HG02973 (cell line): ENCODE data around the gene HENMT1.
"Not testable (repeated sequence)": the region's sequence is repeated elsewhere in the genome, so short reads cannot be mapped to it uniquely, and the experiment has no call there.

Experiments used
- ATAC-seq: cut with Tn5 transposase; IDR thresholded peaks from one replicate; pipeline ENCODE4 v1.9.1; 2021; ENCODE audit warnings: moderate library complexity; ENCODE audit not compliant: unreplicated experiment

Gene HENMT1

GRCh38 chr1:108671143-108671542 is 10.2 kb upstream of the HENMT1 start:
- no peak for ATAC-seq

- no peak for ATAC-seq
These were observed 9.4 kb upstream of the HENMT1 start for GRCh38 chr1:108670131-108670773.

GRCh38 chr1:108669679-108670078 is 8.8 kb upstream of the HENMT1 start:
- ATAC-seq: no peak

GRCh38 chr1:108668777-108669176 is 7.9 kb upstream of the HENMT1 start:
- ATAC-seq: no peak

- not testable (repeated sequence) for ATAC-seq
These were observed 6.5 kb upstream of the HENMT1 start for GRCh38 chr1:108667422-108667821.

- ATAC-seq: no peak
These were observed 4.9 kb upstream of the HENMT1 start for GRCh38 chr1:108665771-108666170.

GRCh38 chr1:108665067-108665466 is 4.2 kb upstream of the HENMT1 start:
- no peak for ATAC-seq

- no peak for ATAC-seq
These were observed 3.6 kb upstream of the HENMT1 start for GRCh38 chr1:108664481-108664880.

- ATAC-seq: no peak
These were observed 2.2 kb upstream of the HENMT1 start for GRCh38 chr1:108663074-108663473.

GRCh38 chr1:108657356-108658080 is 3.4 kb downstream of the HENMT1 start:
- no peak for ATAC-seq

GRCh38 chr1:108653431-108654105 is 7.3 kb downstream of the HENMT1 start:
- no peak for ATAC-seq

GRCh38 chr1:108646648-108647269 is 14.1 kb downstream of the HENMT1 start:
- peak; percentile 74 for ATAC-seq

- ATAC-seq: no peak
These were observed 14.6 kb downstream of the HENMT1 start for GRCh38 chr1:108646265-108646647.

GRCh38 chr1:108645564-108646184 is 15.2 kb downstream of the HENMT1 start:
- no peak for ATAC-seq

GRCh38 chr1:108644984-108645383 is 15.9 kb downstream of the HENMT1 start:
- ATAC-seq: no peak

- ATAC-seq: no peak
These were observed 17.2 kb downstream of the HENMT1 start for GRCh38 chr1:108643492-108644335.

GRCh38 chr1:108640863-108641262 is 20.0 kb downstream of the HENMT1 start:
- ATAC-seq: not testable (repeated sequence)

- no peak for ATAC-seq
These were observed 20.9 kb downstream of the HENMT1 start for GRCh38 chr1:108639899-108640560.

- ATAC-seq: no peak
These were observed 24.0 kb downstream of the HENMT1 start for GRCh38 chr1:108636876-108637275.

- no peak for ATAC-seq
These were observed 26.4 kb downstream of the HENMT1 start for GRCh38 chr1:108634521-108634920.
